GM12878 (cell line): ENCODE measurements around the gene MED10. TPM values are rescaled to one million over a fixed set of nuclear protein-coding genes. Genes with fewer than 3 reads are reported as not detected.

ENCODE experiments used
- ASH2L ChIP-seq: fragments of 300-600, 200-600 bp; sonication (generic); IDR thresholded peaks from 2 replicates; pipeline ENCODE4 v1.6.1; 2017; ENCODE audit warnings: low read depth, mild to moderate bottlenecking, borderline replicate concordance
- BHLHE40 ChIP-seq, 2 experiments: fragments of 450-650 bp in 1 of 2; IDR thresholded peaks; 2 replicates each; pipeline ENCODE4 v1.6.1; 2011 to 2017; ENCODE audit warnings: low read depth in 2 of 2, borderline replicate concordance in 1 of 2, improper control_type of control experiment in 1 of 2, low read length in 1 of 2, mild to moderate bottlenecking in 1 of 2
- CHD1 ChIP-seq: IDR thresholded peaks from 2 replicates; pipeline ENCODE4 v1.6.1; 2012; ENCODE audit warnings: low read depth, low read length, improper control_type of control experiment
- CREB1 ChIP-seq: IDR thresholded peaks from 2 replicates; pipeline ENCODE4 v1.6.1; 2012; ENCODE audit warnings: low read depth, mild to moderate bottlenecking, inconsistent platforms
- E4F1 ChIP-seq: fragments of 450-650 bp; IDR thresholded peaks from 2 replicates; pipeline ENCODE4 v1.6.1; 2018; ENCODE audit warnings: borderline replicate concordance, mild to moderate bottlenecking; ENCODE audit not compliant: partially characterized antibody
- ELK1 ChIP-seq: IDR thresholded peaks from 2 replicates; pipeline ENCODE4 v1.6.1; 2012; ENCODE audit warnings: low read depth, low read length, improper control_type of control experiment
- EZH2 ChIP-seq: IDR thresholded peaks from 2 replicates; pipeline ENCODE4 v1.6.1; 2012; ENCODE audit warnings: low read depth, mild to moderate bottlenecking, control low read depth, inconsistent platforms, low read length, borderline replicate concordance; ENCODE audit not compliant: control insufficient read depth
- FOXK2 ChIP-seq: fragments of 450-650 bp; IDR thresholded peaks from 2 replicates; pipeline ENCODE4 v1.6.1; 2017; ENCODE audit warnings: mild to moderate bottlenecking, moderate library complexity
- FOXM1 ChIP-seq: IDR thresholded peaks from 2 replicates; pipeline ENCODE4 v1.6.1; 2012; ENCODE audit warnings: low read depth, mild to moderate bottlenecking, inconsistent platforms, low read length, moderate library complexity
- HDAC2 ChIP-seq: fragments of 200-600 bp; sonication (generic); IDR thresholded peaks from 2 replicates; pipeline ENCODE4 v1.6.1; 2017
- JUNB ChIP-seq: IDR thresholded peaks from 2 replicates; pipeline ENCODE4 v1.6.1; 2016; ENCODE audit warnings: antibody characterized with exemption, mild to moderate bottlenecking
- KDM1A ChIP-seq: fragments of 200-600 bp; sonication (generic); IDR thresholded peaks from 2 replicates; pipeline ENCODE4 v1.6.1; 2016; ENCODE audit warnings: borderline replicate concordance
- MTA2 ChIP-seq: fragments of 450-650 bp; IDR thresholded peaks from 2 replicates; pipeline ENCODE4 v1.6.1; 2016; ENCODE audit warnings: low read depth, mild to moderate bottlenecking, moderate library complexity
- NBN ChIP-seq: fragments of 450-650 bp; IDR thresholded peaks from 2 replicates; pipeline ENCODE4 v1.6.1; 2016
- POLR2A ChIP-seq: IDR thresholded peaks from 2 replicates; pipeline ENCODE4 v1.6.1; 2011; ENCODE audit warnings: low read depth, mild to moderate bottlenecking, low read length
- POLR2AphosphoS2 ChIP-seq: IDR thresholded peaks from 2 replicates; pipeline ENCODE4 v1.6.1; 2011; ENCODE audit warnings: low read depth, mild to moderate bottlenecking, low read length, improper control_type of control experiment, moderate library complexity
- RUNX3 ChIP-seq: IDR thresholded peaks from 2 replicates; pipeline ENCODE4 v1.6.1; 2012; ENCODE audit warnings: low read length, inconsistent platforms
- SKIL ChIP-seq: fragments of 450-650 bp; IDR thresholded peaks from 2 replicates; pipeline ENCODE4 v1.6.1; 2017; ENCODE audit warnings: mild to moderate bottlenecking, low read depth, inconsistent platforms; ENCODE audit not compliant: poor library complexity, severe bottlenecking
- SMAD1 ChIP-seq: fragments of 450-650 bp; IDR thresholded peaks from 2 replicates; pipeline ENCODE4 v1.6.1; 2018; ENCODE audit warnings: mild to moderate bottlenecking, low read depth; ENCODE audit not compliant: partially characterized antibody
- SMAD5 ChIP-seq: IDR thresholded peaks from 2 replicates; pipeline ENCODE4 v1.6.1; 2016; ENCODE audit warnings: antibody characterized with exemption, low read depth
- TCF3 ChIP-seq: IDR thresholded peaks from 2 replicates; pipeline ENCODE4 v1.6.1; 2012; ENCODE audit warnings: low read depth, mild to moderate bottlenecking, low read length, borderline replicate concordance; ENCODE audit not compliant: insufficient read depth
- USF2 ChIP-seq: IDR thresholded peaks from 2 replicates; pipeline ENCODE4 v1.6.1; 2011; ENCODE audit warnings: low read depth, low read length, improper control_type of control experiment, borderline replicate concordance
- ZNF622 ChIP-seq: fragments of 450-650 bp; IDR thresholded peaks from 2 replicates; pipeline ENCODE4 v1.6.1; 2017; ENCODE audit warnings: mild to moderate bottlenecking, inconsistent platforms
- polyA plus RNA-seq, 11 experiments: library from polyadenylated mRNA; depleted of rRNA in 4 of 11; unstranded in 6 of 11; stranded (reverse) in 5 of 11; fragments of >200 nt; fragmentation: Nextera tagmentation in 4 of 11; fragmentation: Illumina TruSeq in 1 of 11; extraction: Ambion mirVana in 4 of 11; extraction: Trizol in 1 of 11; gene quantifications; 1 replicate in 1 of 11; 2 replicates in 10 of 11; pipeline versions ENCODE4 v1.2.1 to v1.2.3, GENCODE V29; 2011 to 2016; ENCODE audit warnings: inconsistent platforms in 2 of 11, missing spikeins in 2 of 11, low read depth in 1 of 11
- total RNA-seq, 4 experiments: library from RNA; depleted of rRNA in 3 of 4; stranded (reverse); fragments of >200 nt in 3 of 4; fragmentation: Illumina TruSeq in 1 of 4; extraction: Trizol in 1 of 4; gene quantifications; 2 replicates each; pipeline versions ENCODE4 v1.2.1 to v1.2.3, GENCODE V29; 2013 to 2021

Gene MED10
- total and polyA plus RNA-seq, 10 of the 15 experiments (the other 5 are each of a cell fraction or from before 2014, with no cell fraction given) = 21.2 to 111 (median 46.6) TPM

GRCh38 chr5:6377905-6378765 lies at the start of gene MED10 (continued):
- TF ChIP-seq SKIL (no peak), E4F1 (peak; percentile 57), SMAD5 (peak; percentile 77; the same call in 1 of the 2 replicates), FOXM1 (no peak), CHD1 (no peak), ASH2L (no peak), RUNX3 (0 out of 2 replicates have a peak, but pooled peaks have one; percentile 14), POLR2AphosphoS2 (peak; percentile 63; the same call in 1 of the 2 replicates), EZH2 (no peak), ELK1 (0 out of 2 replicates have a peak, but pooled peaks have one; percentile 52), HDAC2 (no peak), USF2 (no peak), ZNF622 (no peak), MTA2 (no peak), TCF3 (no peak), JUNB (no peak), BHLHE40 (IDR thresholded peaks at IDR 0.05; ENCODE audit: borderline replicate concordance in 1 of 2, low read depth in 2 of 2, low read length in 1 of 2) (peak; percentile 6 to 10; a peak in 1 of 4 replicates), FOXK2 (no peak), CREB1 (peak; percentile 68), KDM1A (no peak), POLR2A (peak; percentile 96), SMAD1 (no peak), NBN (peak; percentile 51; the same call in 1 of the 2 replicates)
